Measurements from ENCODE around the gene FAM181B.

- TF ChIP-seq CTCF (IDR thresholded peaks at IDR 0.05; ENCODE audit: poor library complexity), result no peak
- TF ChIP-seq EZH2 (IDR thresholded peaks at IDR 0.05; ENCODE audit: borderline replicate concordance), result no peak
These were observed 13.2 kb downstream of the FAM181B start for GRCh38 chr11:82720267-82721065.

Data from hepatocyte (in vitro differentiated cells).